IMR-90 (cell line): ENCODE results near the gene NCOA7. TPM values are rescaled to one million over a fixed set of nuclear protein-coding genes. Genes with fewer than 3 reads are reported as not detected.

ENCODE experiments used
- ATAC-seq: fragments of 200-7000 bp; cut with Tn5 transposase; 2 replicates; pipeline ENCODE4 v1.9.1; 2020; ENCODE audit warnings: low read depth, mild to moderate bottlenecking, moderate library complexity
- BruUV-seq: library from RNA; stranded (reverse); fragments of 400-500 nt; replicated peaks from 2 replicates; lab custom pipeline; 2021; lab: Mats Ljungman, UMichigan
- CTCF ChIA-PET: fragments of 300-600 bp; formaldehyde crosslinking; extraction: SDS; loops from one replicate; lab custom pipeline; 2021; ENCODE audit warnings: antibody characterized with exemption; lab: Yijun Ruan, JAX
- POLR2A ChIA-PET: fragments of 300-600 bp; sonication (Branson Sonifier 250); formaldehyde crosslinking; loops from one replicate; lab custom pipeline; 2022; ENCODE audit warnings: antibody characterized with exemption; ENCODE audit not compliant: unreplicated experiment; lab: Charles Lee
- DNase-seq: peaks from one replicate; pipeline ENCODE4 v3.0.0; 2013
- H2AFZ ChIP-seq: replicated peaks from 2 replicates; pipeline ENCODE3; 2013; ENCODE audit warnings: low read length, mild to moderate bottlenecking; ENCODE audit not compliant: poor library complexity
- H2AK5ac ChIP-seq: 2 replicates; pipeline ENCODE4 v1.6.1; 2013; ENCODE audit warnings: low read depth, low read length, inconsistent platforms
- H2AK9ac ChIP-seq: replicated peaks from 2 replicates; pipeline ENCODE3; 2013; ENCODE audit warnings: mild to moderate bottlenecking, low read depth, low read length, moderate library complexity; ENCODE audit not compliant: poor library complexity
- H2BK120ac ChIP-seq: 2 replicates; pipeline ENCODE4 v1.6.1; 2013; ENCODE audit warnings: low read depth, low read length, inconsistent platforms
- H2BK15ac ChIP-seq: 3 replicates; pipeline ENCODE4 v1.6.1; 2013; ENCODE audit warnings: low read depth, low read length, inconsistent platforms
- H2BK20ac ChIP-seq: 2 replicates; pipeline ENCODE4 v1.6.1; 2013; ENCODE audit warnings: low read depth, mild to moderate bottlenecking, inconsistent platforms, low read length, moderate library complexity
- H2BK5ac ChIP-seq: 2 replicates; pipeline ENCODE4 v1.6.1; 2013; ENCODE audit warnings: mild to moderate bottlenecking, low read depth, low read length, inconsistent platforms; ENCODE audit not compliant: poor library complexity, severe bottlenecking
- H3K14ac ChIP-seq: replicated peaks from 2 replicates; pipeline ENCODE4 v1.6.1; 2013; ENCODE audit warnings: low read depth, low read length, inconsistent platforms
- H3K18ac ChIP-seq: 2 replicates; pipeline ENCODE4 v1.6.1; 2013; ENCODE audit warnings: low read depth, low read length, control low read depth
- H3K23ac ChIP-seq: 2 replicates; pipeline ENCODE4 v1.6.1; 2013; ENCODE audit warnings: low read depth, low read length, inconsistent platforms
- H3K27ac ChIP-seq: 2 replicates; pipeline ENCODE4 v1.5.1; 2013; ENCODE audit warnings: mild to moderate bottlenecking, control low read depth, low read length; ENCODE audit not compliant: insufficient read depth
- H3K27me3 ChIP-seq: 2 replicates; pipeline ENCODE4 v1.6.1; 2013; ENCODE audit warnings: low read length; ENCODE audit not compliant: control insufficient read depth, insufficient read depth
- H3K36me3 ChIP-seq: 2 replicates; pipeline ENCODE4 v1.6.1; 2013; ENCODE audit warnings: low read length, mixed read lengths; ENCODE audit not compliant: control insufficient read depth, insufficient read depth
- H3K4ac ChIP-seq: 2 replicates; pipeline ENCODE4 v1.6.1; 2013; ENCODE audit warnings: low read depth, low read length, inconsistent platforms
- H3K4me1 ChIP-seq: 2 replicates; pipeline ENCODE4 v1.6.1; 2013; ENCODE audit warnings: low read length, mixed read lengths; ENCODE audit not compliant: control insufficient read depth, insufficient read depth
- H3K4me2 ChIP-seq: 2 replicates; pipeline ENCODE4 v1.6.1; 2013; ENCODE audit warnings: low read depth, mild to moderate bottlenecking, control low read depth, low read length, moderate library complexity
- H3K4me3 ChIP-seq: 2 replicates; pipeline ENCODE4 v1.5.1; 2013; ENCODE audit warnings: low read depth, mild to moderate bottlenecking, control low read depth, low read length, moderate library complexity; ENCODE audit not compliant: insufficient read depth
- H3K56ac ChIP-seq: 2 replicates; pipeline ENCODE4 v1.6.1; 2013; ENCODE audit warnings: low read length, inconsistent platforms; ENCODE audit not compliant: insufficient read depth; ENCODE audit errors: extremely low read depth
- H3K79me1 ChIP-seq, 2 experiments: 2 replicates each; pipeline ENCODE4 v1.6.1; 2013; ENCODE audit warnings: low read length in 2 of 2, inconsistent platforms in 1 of 2, low read depth in 1 of 2
- H3K9ac ChIP-seq: 2 replicates; pipeline ENCODE4 v1.6.1; 2013; ENCODE audit warnings: low read depth, low read length, control low read depth
- H3K9me1 ChIP-seq: 2 replicates; pipeline ENCODE4 v1.6.1; 2013; ENCODE audit warnings: low read length, inconsistent platforms; ENCODE audit not compliant: insufficient read depth
- H3K9me3 ChIP-seq: 2 replicates; pipeline ENCODE4 v1.6.1; 2013; ENCODE audit warnings: low read length; ENCODE audit not compliant: control insufficient read depth, insufficient read depth
- H4K20me1 ChIP-seq: 2 replicates; pipeline ENCODE4 v1.6.1; 2013; ENCODE audit warnings: low read length, inconsistent platforms; ENCODE audit not compliant: insufficient read depth
- H4K5ac ChIP-seq: 2 replicates; pipeline ENCODE4 v1.6.1; 2013; ENCODE audit warnings: mild to moderate bottlenecking, low read depth, low read length, control low read depth
- H4K8ac ChIP-seq, 2 experiments: 2 replicates each; pipeline ENCODE4 v1.6.1; 2013; ENCODE audit warnings: low read depth in 2 of 2, low read length in 2 of 2, control low read depth in 1 of 2, inconsistent platforms in 1 of 2
- H4K91ac ChIP-seq: 2 replicates; pipeline ENCODE4 v1.6.1; 2013; ENCODE audit warnings: low read depth, low read length, inconsistent platforms; ENCODE audit not compliant: insufficient read depth
- BHLHE40 ChIP-seq: fragments of 150-350 bp; IDR thresholded peaks from 2 replicates; pipeline ENCODE4 v1.6.1; 2016; ENCODE audit warnings: mild to moderate bottlenecking, low read depth, low read length
- CEBPB ChIP-seq: IDR thresholded peaks from 2 replicates; pipeline ENCODE4 v1.6.1; 2012; ENCODE audit warnings: low read depth, low read length, improper control_type of control experiment
- CHD1 ChIP-seq: IDR thresholded peaks from 2 replicates; pipeline ENCODE4 v1.6.1; 2012; ENCODE audit warnings: low read depth, low read length, improper control_type of control experiment
- CTCF ChIP-seq: conservative IDR thresholded peaks from 2 replicates; pipeline ENCODE4 v1.5.1; 2012; ENCODE audit warnings: mild to moderate bottlenecking, low read depth, low read length, improper control_type of control experiment
- ELK1 ChIP-seq: fragments of 150-350 bp; IDR thresholded peaks from 2 replicates; pipeline ENCODE4 v1.6.1; 2016; ENCODE audit warnings: low read depth, mild to moderate bottlenecking, low read length, moderate library complexity, borderline replicate concordance
- MAFK ChIP-seq: IDR thresholded peaks from 2 replicates; pipeline ENCODE4 v1.6.1; 2012; ENCODE audit warnings: low read depth, low read length, improper control_type of control experiment
- MAZ ChIP-seq: IDR thresholded peaks from 2 replicates; pipeline ENCODE4 v1.6.1; 2012; ENCODE audit warnings: low read depth, mild to moderate bottlenecking, low read length, improper control_type of control experiment, moderate library complexity, borderline replicate concordance
- MXI1 ChIP-seq: IDR thresholded peaks from 2 replicates; pipeline ENCODE4 v1.6.1; 2012; ENCODE audit warnings: low read depth, mild to moderate bottlenecking, low read length, moderate library complexity, borderline replicate concordance
- NFE2L2 ChIP-seq: fragments of 150-350 bp; IDR thresholded peaks from 2 replicates; pipeline ENCODE4 v1.6.1; 2016; ENCODE audit warnings: low read depth, mild to moderate bottlenecking, low read length
- RAD21 ChIP-seq: IDR thresholded peaks from 2 replicates; pipeline ENCODE4 v1.6.1; 2012; ENCODE audit warnings: low read length, improper control_type of control experiment
- RCOR1 ChIP-seq: IDR thresholded peaks from 2 replicates; pipeline ENCODE4 v1.6.1; 2012; ENCODE audit warnings: mild to moderate bottlenecking, low read length, improper control_type of control experiment; ENCODE audit not compliant: insufficient replicate concordance
- RFX5 ChIP-seq: IDR thresholded peaks from 2 replicates; pipeline ENCODE4 v1.8.0; 2012; ENCODE audit warnings: low read depth, mild to moderate bottlenecking, low read length, moderate library complexity
- SMC3 ChIP-seq: fragments of 150-350 bp; IDR thresholded peaks from 2 replicates; pipeline ENCODE4 v1.6.1; 2016; ENCODE audit warnings: low read depth, mild to moderate bottlenecking, antibody characterized with exemption, low read length, moderate library complexity
- dilution Hi-C: fragments of 300-500 bp; cut with HindIII; formaldehyde crosslinking; loops from one replicate; pipeline ENCODE4 v1.14.3; 2018; ENCODE audit warnings: low sequenced_read_pairs; ENCODE audit not compliant: unreplicated experiment
- in situ Hi-C: fragments of 300-500 bp; cut with MboI; formaldehyde crosslinking; loops from 3 replicates; pipeline ENCODE4 v1.14.3; 2019; ENCODE audit warnings: low sequenced_read_pairs, inconsistent platforms, mixed read lengths
- intact Hi-C: fragments of 100-400 bp; cut with micrococcal nuclease; formaldehyde crosslinking; loops from 2 replicates; pipeline ENCODE4 v1.10.0; 2022
- polyA plus RNA-seq, 3 experiments: library from polyadenylated mRNA; depleted of rRNA; stranded (reverse); fragments of >200 nt; gene quantifications; 2 replicates each; pipeline ENCODE4 v1.2.3, GENCODE V29; 2012; ENCODE audit warnings: low replicate concordance in 1 of 3
- total RNA-seq: library from RNA; depleted of rRNA; stranded (reverse); fragments of >200 nt; gene quantifications from 2 replicates; pipeline ENCODE4 v1.2.3, GENCODE V29; 2012
- TF ChIP-seq, protein P1 (sequence below): fragments of 150-350 bp; IDR thresholded peaks from 2 replicates; pipeline ENCODE4 v1.6.1; 2017; ENCODE audit warnings: mild to moderate bottlenecking, antibody characterized with exemption, low read length, low read depth

Gene NCOA7
- total and polyA plus RNA-seq, 2 of the 4 experiments (the other 2 are of a cell fraction): 12.6 to 12.9 TPM

DNA sequence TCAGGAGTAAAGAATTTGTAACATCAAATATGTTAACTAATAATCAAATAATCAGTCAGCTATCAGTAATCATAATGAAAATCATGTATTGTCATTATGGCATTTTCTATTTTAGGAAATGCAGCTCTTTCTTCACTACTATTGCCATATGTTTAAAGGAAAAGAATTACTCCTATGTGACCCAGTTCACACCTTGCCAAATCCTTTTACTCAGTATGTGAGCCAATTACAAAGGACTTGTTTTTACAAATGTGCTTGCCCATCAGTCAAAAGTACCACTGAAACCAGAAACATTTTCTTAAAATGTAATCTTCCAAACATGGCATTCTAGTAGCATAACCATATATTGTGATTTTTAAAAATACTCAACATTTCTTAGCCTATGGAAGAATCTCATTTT lies 63.6 kb downstream of the NCOA7 start:
- Histone ChIP-seq H3K4ac (no peak overlapping the region), H3K4me1 (no peaks in the 10 kb centered on the region), H4K20me1 (no peaks in the 10 kb centered on the region), H3K27me3 (no peaks in the 10 kb centered on the region), H3K14ac (no peak overlapping the region), H2BK15ac (no peak overlapping the region), H3K9me3 (no peaks in the 10 kb centered on the region), H3K56ac (no peak overlapping the region), H3K36me3 (no peaks in the 10 kb centered on the region), H4K8ac (no peak overlapping the region), H2AK9ac (no peak overlapping the region), H3K4me3 (no peak overlapping the region), H3K9ac (no peak overlapping the region), H3K9me1 (no peaks in the 10 kb centered on the region), H2AK5ac (no peak overlapping the region), H3K18ac (no peak overlapping the region), H2BK20ac (no peak overlapping the region), H3K4me2 (no peak overlapping the region), H4K5ac (no peak overlapping the region), H2BK120ac (no peak overlapping the region), H2AFZ (no peak overlapping the region), H3K79me1 (no peaks in the 10 kb centered on the region; a peak in 2 of 4 replicates), H2BK5ac (no peak overlapping the region), H4K91ac (no peak overlapping the region), H3K27ac (no peak overlapping the region), H3K23ac (no peak overlapping the region)
- DNase-seq (no peak), ATAC-seq (no peak)
- CTCF ChIA-PET: no interaction called here
- in situ Hi-C loops: no loop called here
- BruUV-seq: no TSS peak
- no peak for TF ChIP-seq SMC3
- no peak for TF ChIP-seq RAD21
- no peak for TF ChIP-seq ELK1
- no peak for TF ChIP-seq NFE2L2
- TF ChIP-seq MAZ: no peak
- no peak for TF ChIP-seq MXI1
- TF ChIP-seq CHD1: no peak
- no peak for TF ChIP-seq RFX5
- TF ChIP-seq MAFK: no peak
- TF ChIP-seq CEBPB: no peak
- TF ChIP-seq RCOR1: no peak
- TF ChIP-seq, protein P1, sequence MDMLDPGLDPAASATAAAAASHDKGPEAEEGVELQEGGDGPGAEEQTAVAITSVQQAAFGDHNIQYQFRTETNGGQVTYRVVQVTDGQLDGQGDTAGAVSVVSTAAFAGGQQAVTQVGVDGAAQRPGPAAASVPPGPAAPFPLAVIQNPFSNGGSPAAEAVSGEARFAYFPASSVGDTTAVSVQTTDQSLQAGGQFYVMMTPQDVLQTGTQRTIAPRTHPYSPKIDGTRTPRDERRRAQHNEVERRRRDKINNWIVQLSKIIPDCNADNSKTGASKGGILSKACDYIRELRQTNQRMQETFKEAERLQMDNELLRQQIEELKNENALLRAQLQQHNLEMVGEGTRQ: no peak
- no peak for TF ChIP-seq CTCF
- no peak for TF ChIP-seq BHLHE40
- dilution Hi-C loops: no loop called here
- intact Hi-C loops: no loop called here
- POLR2A ChIA-PET: no interaction called here
